Activated T-cell treated with anti-CD3 and anti-CD28 coated beads, Interleukin-2, amount 50 U/mL, for 72 hours (primary cell): ENCODE data around the gene FGD2. TPM values are rescaled to one million over a fixed set of nuclear protein-coding genes. Genes with fewer than 3 reads are reported as not detected.
"Not testable (repeated sequence)": the region's sequence is repeated elsewhere in the genome, so short reads cannot be mapped to it uniquely, and the experiment has no call there.

Experiments used
- ATAC-seq, 2 donors: fragments of 150-1000 bp; cut with Tn5 transposase; replicated peaks in 1 of 2; 2 replicates each; pipeline ENCODE4 v1.10.0; 2021; ENCODE audit warnings: moderate library complexity in 2 of 2, mild to moderate bottlenecking in 1 of 2
- DNase-seq, 2 donors: peaks; one replicate each; pipeline ENCODE4 v3.0.0; 2021 to 2022; ENCODE audit warnings: mixed read lengths in 1 of 2
- H3K27ac Mint-ChIP-seq: one replicate; pipeline ENCODE4 v1.8.0; 2022; ENCODE audit warnings: mild to moderate bottlenecking, moderate library complexity, mixed read lengths
- H3K27me3 Mint-ChIP-seq: one replicate; pipeline ENCODE4 v1.8.0; 2022; ENCODE audit warnings: low read depth, mixed read lengths
- H3K36me3 Mint-ChIP-seq, 2 donors: one replicate each; pipeline ENCODE4 v1.8.0; 2022; ENCODE audit warnings: mixed read lengths in 2 of 2, mild to moderate bottlenecking in 1 of 2; ENCODE audit not compliant: insufficient read depth in 2 of 2
- H3K4me1 Mint-ChIP-seq: one replicate; pipeline ENCODE4 v1.8.0; 2022; ENCODE audit warnings: low read depth, mixed read lengths
- H3K4me3 Mint-ChIP-seq, 2 donors: one replicate each; pipeline ENCODE4 v1.8.0; 2022; ENCODE audit warnings: mild to moderate bottlenecking in 2 of 2, mixed read lengths in 2 of 2, moderate library complexity in 2 of 2
- H3K9me3 Mint-ChIP-seq, 2 donors: one replicate each; pipeline ENCODE4 v1.8.0; 2022; ENCODE audit warnings: mixed read lengths in 2 of 2
- total RNA-seq, 2 donors: library from RNA; stranded (reverse); gene quantifications; one replicate each; pipeline ENCODE4 v1.2.3, GENCODE V29; 2022

Gene FGD2
- total RNA-seq, 2 donors from 2014 or later: 1.4 to 3.2 TPM

DNA sequence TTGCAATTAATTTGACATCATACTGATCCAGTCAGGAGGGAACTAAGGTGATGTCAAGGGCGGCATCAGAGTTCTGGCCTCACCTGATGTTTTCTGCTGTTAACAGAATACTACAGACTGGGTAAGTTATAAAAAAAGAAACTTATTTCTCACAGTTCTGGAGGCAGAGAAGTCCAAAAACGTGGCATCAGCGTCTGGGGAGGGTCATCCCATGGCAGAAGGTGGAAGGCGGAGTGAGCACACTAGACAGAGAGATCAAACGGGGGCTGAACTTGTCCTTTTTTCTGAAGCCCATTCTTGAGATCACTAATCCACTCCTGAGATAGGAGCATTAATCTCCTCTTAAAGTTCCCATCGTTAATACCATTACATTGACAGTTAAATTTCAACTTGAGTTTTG, 16.2 kb upstream of the FGD2 start:
- ATAC-seq (no peak), DNase-seq (no peak)
- H3K4me1 Mint-ChIP-seq: peaks cover 15% of the 10 kb centered on the region
- no peak overlapping the region for H3K4me3 Mint-ChIP-seq
- no peak overlapping the region for H3K27ac Mint-ChIP-seq
- peaks cover 7% of the 10 kb centered on the region for H3K27me3 Mint-ChIP-seq
- H3K9me3 Mint-ChIP-seq: no peaks in the 10 kb centered on the region
- H3K36me3 Mint-ChIP-seq: peaks cover 2 to 3% of the 10 kb centered on the region in 2 donors

DNA sequence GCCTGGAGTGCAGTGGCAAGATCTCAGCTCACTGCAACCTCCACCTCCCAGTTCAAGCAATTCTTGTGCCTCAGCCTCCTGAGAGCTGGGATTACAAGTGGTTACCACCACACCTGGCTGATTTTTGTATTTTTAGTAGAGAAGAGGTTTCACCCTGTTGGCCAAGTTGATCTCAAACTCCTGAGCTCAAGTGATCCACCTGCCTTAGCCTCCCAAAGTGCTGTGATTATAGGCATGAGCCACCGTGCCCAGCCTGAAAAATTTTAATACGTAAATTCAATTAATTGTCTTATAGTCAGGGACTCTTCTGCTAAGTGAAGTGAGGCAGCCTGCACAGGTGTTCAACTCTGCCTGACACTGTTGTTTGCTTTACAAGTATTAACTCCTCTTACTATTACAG, 15.1 kb upstream of the FGD2 start:
- H3K9me3 Mint-ChIP-seq, ATAC-seq, H3K36me3 Mint-ChIP-seq, H3K27ac Mint-ChIP-seq, H3K4me3 Mint-ChIP-seq, DNase-seq, H3K27me3 Mint-ChIP-seq: not testable (repeated sequence)
- H3K4me1 Mint-ChIP-seq: peaks cover 15% of the 10 kb centered on the region

DNA sequence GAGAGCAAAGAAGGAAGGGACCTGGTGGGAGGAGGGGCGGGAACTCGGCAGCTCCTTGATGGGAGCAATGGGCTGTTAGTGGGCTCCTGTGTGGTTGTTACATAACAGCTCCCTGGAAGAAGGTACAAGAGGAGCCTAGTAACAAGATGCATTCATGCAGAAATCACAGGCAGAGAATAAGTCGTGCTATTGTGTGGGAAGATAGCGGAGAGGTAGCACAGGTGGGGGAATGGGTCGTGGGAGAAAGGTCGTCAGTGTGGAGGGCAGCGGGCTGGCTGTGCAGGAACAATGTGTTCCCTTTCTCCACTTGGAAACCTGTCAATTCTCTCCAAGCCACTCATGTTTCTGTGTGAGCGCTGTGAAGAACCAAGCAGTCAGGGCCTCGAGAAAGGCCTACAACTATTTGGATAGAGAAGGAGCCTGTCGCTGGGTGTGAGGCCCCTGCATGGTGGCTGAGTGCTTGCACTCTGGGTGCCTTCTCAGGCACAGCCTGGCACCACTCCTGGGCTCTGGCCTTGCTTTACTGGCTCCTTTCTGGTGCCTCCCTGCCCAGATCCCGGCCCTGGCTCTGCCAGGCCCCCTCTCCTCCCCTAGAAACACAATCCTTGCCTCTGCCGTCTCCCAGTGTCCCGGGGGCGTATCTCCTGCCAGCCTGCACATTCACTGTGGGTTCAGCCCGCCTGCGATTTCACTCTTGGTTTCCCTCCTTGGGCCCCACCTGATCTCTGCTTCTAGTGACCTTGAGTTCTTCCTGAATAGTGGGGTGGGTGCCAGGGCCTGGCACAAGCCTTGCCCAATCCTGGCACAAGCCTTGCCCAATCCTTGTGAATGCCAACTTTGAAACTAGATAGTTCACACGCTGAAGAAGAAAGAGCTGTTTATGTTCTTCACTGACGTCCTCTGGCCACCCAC, 7.4 kb upstream of the FGD2 start:
- H3K4me1 Mint-ChIP-seq: no peaks in the 10 kb centered on the region
- H3K36me3 Mint-ChIP-seq: no peaks in the 10 kb centered on the region
- no peak for ATAC-seq
- H3K27me3 Mint-ChIP-seq: no peaks in the 10 kb centered on the region
- H3K4me3 Mint-ChIP-seq: no peak overlapping the region
- H3K9me3 Mint-ChIP-seq: no peaks in the 10 kb centered on the region
- DNase-seq: no peak
- H3K27ac Mint-ChIP-seq: no peak overlapping the region

DNA sequence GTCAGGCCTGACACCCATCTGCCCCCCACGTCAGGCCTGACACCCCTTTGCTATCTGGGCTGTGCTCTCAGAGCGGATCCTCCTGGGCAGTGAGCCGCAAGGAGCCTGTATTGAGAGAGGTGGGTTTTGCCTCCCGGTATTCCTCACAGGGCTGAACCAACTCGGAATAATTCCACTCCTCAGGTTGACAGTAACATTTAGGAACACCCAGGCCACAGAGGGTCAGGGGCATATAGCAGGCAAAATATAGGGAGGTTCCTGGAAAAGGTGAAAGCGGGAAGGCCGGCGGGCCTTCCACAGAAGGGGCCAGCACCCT, 6.8 kb upstream of the FGD2 start:
- no peak overlapping the region for H3K27ac Mint-ChIP-seq
- H3K27me3 Mint-ChIP-seq: no peaks in the 10 kb centered on the region
- no peak for ATAC-seq
- H3K4me3 Mint-ChIP-seq: no peak overlapping the region
- no peaks in the 10 kb centered on the region for H3K36me3 Mint-ChIP-seq
- H3K4me1 Mint-ChIP-seq: no peaks in the 10 kb centered on the region
- no peaks in the 10 kb centered on the region for H3K9me3 Mint-ChIP-seq
- no peak for DNase-seq

DNA sequence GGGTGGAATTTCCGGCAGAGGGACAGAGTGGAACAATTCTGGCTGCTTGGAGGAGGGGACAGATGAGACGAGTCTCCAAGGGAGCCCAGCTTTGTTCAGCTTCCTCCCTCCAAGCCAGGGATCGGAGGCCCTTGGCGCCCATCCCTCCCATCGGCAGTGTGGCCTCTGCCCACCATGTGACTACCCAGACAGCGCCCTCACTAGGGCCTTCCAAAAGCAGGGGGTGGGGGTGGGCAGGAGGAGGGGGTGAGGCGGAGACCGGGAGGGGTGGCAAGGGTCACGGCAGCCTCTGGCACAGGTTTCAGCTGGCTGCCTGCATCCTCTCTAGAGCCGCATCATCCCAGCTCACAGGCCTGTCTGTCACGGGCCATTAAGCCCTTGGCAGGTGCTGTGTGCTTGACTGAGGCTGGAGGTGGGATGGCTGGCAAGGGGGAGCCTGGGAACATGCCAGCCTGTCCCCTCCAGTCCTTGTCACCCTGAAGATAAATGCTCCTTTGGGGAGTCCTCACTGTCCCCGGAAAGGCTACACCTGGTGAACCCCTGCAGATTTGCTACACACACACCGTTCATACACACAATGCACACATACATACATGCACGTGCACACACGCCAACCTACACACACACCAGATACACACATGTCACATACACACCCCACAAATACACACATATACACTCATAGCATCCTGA, 6.2 kb upstream of the FGD2 start:
- Mint-ChIP-seq H3K36me3 (no peaks in the 10 kb centered on the region), H3K9me3 (no peaks in the 10 kb centered on the region), H3K4me3 (no peak overlapping the region), H3K27me3 (no peaks in the 10 kb centered on the region), H3K27ac (no peak overlapping the region), H3K4me1 (no peaks in the 10 kb centered on the region)
- DNase-seq: no peak
- ATAC-seq: no peak

DNA sequence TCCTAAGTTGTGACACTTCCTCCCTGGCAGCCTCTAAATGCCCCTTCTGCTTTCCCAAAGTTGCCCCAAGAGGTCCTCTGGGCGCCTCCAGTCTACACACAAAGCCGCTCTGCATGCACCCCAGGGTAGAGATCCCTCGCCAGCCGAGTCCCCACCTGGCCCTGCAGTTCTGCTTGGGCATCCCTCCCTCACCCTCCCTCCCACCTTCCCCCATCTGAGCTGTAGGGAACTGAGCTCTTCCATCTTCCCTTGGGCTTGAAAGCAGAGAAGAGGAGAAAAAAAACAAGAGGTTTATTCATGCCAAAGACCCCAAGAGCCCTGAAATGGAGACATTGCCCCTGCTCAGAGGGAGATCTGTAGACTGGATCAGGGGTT, 5.7 kb upstream of the FGD2 start:
- Mint-ChIP-seq H3K27me3 (no peaks in the 10 kb centered on the region), H3K27ac (no peak overlapping the region), H3K4me3 (no peak overlapping the region), H3K36me3 (no peaks in the 10 kb centered on the region), H3K9me3 (no peaks in the 10 kb centered on the region), H3K4me1 (no peaks in the 10 kb centered on the region)
- DNase-seq (no peak), ATAC-seq (no peak)

DNA sequence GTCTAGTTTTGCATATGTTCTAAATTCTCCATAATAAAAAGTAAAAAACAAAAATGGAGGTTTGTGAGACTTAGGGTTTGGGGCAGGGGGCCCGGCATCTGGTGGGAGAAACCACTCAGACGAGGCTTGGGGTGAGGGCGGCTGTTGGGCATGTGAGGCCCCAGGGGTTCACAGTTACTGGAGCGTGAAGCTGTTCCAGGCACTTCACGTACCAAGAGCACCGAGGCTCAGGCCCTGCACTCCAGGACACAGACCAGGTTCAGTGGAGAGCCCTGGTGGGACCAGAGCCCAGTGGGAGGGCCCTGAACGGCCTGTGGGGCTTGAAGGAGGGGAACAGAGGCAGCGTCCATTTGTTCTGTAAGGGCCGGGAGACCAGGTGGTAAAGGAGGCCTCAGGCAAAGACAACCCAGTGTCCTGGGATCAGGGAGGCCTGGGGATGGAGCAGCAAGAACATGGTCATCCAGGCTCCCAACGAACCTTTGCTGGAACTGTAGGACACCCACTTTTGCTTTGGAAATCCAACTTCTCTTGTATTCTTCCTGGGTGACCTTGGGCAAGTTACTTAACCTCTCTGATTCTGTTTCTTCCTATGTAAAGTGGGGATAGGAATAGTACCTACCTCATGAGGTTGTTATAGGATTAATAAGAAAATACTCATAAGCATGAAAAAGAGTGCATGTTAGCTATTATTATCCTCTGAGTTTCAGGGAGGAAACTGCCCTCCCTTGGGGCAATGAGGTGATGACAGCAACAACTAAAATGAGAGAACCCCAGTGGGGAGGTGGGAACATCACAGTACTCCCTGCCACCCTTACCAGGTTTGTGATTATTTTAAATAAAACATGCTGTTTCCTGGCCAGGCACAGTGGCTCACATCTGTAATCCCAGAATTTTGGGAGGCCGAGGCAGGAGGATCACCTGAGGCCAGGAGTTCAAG, 1.1 kb upstream of the FGD2 start:
- DNase-seq (no peak), ATAC-seq (no peak)
- Mint-ChIP-seq H3K9me3 (no peaks in the 10 kb centered on the region), H3K4me3 (no peak overlapping the region), H3K4me1 (peaks cover 16% of the 10 kb centered on the region), H3K27ac (no peak overlapping the region), H3K36me3 (no peaks in the 10 kb centered on the region), H3K27me3 (no peaks in the 10 kb centered on the region)

DNA sequence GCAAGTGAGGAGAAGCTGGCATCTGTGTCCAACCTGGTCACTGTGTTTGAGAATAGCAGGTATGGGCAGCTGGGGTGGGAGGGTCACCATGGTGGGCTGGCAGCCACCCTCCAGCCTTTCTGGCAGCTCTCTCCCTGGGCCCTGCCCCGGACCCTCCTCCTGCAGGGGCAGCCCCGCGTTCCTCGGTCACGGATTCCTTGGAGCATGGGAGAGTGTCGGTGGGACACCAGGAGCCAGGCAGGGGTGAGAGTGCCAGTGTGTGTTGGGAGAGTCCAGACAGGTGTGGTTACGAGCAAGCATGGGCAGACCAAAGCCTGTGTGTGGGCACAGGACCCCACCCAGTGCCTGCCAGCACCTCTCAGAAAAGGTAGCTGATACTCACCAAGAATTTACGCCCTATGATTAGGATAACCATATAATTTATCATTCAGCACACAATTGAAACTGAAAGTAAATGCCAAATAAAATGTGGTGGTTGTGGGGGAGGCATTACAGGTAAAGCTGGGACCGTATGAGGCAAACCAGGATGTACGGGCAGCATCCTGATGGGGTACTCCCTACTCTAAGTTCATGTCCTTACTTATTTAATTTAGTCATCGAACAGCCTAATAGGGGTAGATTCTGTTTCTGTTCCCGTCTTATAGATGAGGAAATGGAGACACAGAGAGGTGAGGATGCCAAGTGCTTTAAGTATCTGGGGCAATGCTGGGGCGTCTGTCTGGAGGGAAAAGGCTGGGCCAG, 542 bp downstream of the FGD2 start:
- peaks cover 16% of the 10 kb centered on the region for H3K4me1 Mint-ChIP-seq
- no peaks in the 10 kb centered on the region for H3K36me3 Mint-ChIP-seq
- ATAC-seq: peak; percentile 29 to 39
- H3K27ac Mint-ChIP-seq: no peak overlapping the region
- no peaks in the 10 kb centered on the region for H3K27me3 Mint-ChIP-seq
- no peak for DNase-seq
- peak overlapping the region; percentile 11 to 55 for H3K4me3 Mint-ChIP-seq
- H3K9me3 Mint-ChIP-seq: no peaks in the 10 kb centered on the region

DNA sequence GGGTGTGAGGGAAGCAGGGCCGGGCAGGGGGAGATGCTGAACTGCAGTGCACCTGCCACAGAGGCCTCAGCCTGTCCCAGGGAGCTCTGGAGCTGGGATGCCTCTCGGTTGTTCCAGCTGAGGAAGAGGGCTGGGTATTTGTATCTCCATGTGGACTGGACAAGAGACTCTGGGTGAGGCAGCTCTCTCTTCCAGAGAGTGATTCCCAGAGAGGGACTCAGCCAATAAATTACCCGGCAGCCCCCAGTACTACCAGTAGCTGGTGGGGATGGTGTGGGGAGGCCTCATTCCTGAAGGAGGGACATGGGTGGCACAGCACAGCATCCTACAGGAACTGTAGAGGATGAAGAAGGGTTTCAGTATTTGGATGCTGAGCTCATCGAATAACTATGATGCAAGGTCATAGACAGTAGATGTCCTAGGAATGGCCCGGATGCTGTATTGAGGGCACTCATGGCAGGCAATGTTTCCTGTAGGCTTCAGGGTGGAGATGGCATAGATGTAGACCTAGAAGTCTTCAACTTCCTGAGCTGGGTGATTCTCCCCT, 1.4 kb downstream of the FGD2 start:
- Mint-ChIP-seq H3K36me3 (no peaks in the 10 kb centered on the region), H3K4me3 (no peak overlapping the region), H3K4me1 (peaks cover 16% of the 10 kb centered on the region), H3K27ac (no peak overlapping the region), H3K27me3 (no peaks in the 10 kb centered on the region), H3K9me3 (no peaks in the 10 kb centered on the region)
- DNase-seq (no peak), ATAC-seq (no peak)

DNA sequence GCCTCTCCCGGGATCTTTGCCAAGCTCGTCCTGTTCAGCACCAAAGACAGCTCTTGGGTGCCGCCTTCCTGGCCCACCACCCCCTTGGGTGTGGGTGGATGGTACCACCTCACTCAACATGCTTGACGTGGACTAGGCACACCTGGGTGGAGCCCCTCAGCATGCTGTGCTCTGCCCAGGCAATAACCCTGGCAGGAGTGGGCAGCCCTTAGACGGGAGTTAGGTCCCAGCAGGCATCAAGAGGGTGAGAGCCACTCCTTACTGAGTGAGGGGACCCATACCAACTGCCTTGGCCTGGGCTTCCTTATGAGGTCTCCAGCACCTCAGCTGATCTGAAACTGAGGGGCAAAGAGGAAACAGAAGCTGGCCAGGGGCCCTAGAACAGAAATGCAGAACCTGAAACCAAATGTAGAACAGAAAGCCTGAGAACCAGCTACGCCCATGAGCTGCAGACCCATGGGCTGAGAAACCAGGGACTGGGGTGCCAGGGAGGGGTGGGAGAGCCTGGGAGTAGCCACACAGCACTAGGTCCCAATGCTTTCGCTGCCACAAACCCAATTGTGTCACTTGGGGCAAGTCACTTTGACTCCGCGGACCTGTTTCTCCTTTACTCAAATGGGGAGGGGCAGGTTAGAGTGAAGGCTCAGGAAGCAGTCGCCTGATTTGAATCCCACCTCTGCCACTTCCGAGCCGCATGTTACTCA, 2.0 kb downstream of the FGD2 start:
- H3K27me3 Mint-ChIP-seq: no peaks in the 10 kb centered on the region
- H3K36me3 Mint-ChIP-seq: no peaks in the 10 kb centered on the region
- no peak overlapping the region for H3K27ac Mint-ChIP-seq
- ATAC-seq (peak in 1 of 2 donors; percentile 26), DNase-seq (no peak)
- H3K4me1 Mint-ChIP-seq: peaks cover 16% of the 10 kb centered on the region
- no peaks in the 10 kb centered on the region for H3K9me3 Mint-ChIP-seq
- no peak overlapping the region for H3K4me3 Mint-ChIP-seq

DNA sequence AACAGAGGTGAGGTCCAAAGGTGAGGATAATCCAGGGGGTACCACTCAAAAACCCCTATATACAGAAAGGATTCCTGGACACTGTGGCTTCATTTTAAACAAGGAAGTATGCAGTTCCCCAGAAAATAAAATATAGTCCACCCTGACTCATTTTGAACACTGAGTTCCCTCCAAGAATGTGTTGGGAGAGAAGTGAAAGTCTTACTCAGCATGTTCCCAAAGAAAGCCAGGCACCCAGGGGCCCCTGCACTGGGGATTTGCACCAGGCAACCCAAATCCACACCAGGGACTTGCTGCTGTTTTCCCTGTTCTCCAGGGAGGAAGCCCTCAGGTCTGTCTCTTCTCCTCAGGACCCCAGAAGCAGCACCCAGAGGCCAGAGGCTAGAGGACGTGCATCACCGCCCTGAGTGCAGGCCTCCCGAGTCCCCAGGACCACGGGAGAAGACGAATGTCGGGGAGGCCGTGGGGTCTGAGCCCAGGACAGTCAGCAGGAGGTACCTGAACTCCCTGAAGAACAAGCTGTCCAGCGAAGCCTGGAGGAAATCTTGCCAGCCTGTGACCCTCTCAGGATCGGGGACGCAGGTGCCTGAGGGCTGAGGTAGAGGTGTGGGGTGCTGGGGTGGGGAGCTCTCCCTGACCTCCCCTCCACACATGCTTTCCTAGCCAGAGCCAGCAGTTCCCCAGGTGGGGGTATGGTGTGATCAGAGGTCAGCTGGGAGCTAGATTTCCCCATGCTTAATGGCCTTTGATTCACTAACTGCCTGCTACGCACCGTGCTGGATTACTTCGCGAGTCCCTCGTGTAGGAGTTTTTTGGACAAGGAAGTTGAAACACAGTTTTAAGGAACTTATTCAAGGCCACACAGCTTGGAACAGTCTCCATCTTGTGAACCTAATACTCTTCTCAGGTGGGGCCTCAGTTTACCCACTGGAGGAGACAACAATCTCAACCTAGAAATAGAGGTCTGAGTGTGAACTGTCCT, 3.3 kb downstream of the FGD2 start:
- Mint-ChIP-seq H3K9me3 (no peaks in the 10 kb centered on the region), H3K4me3 (no peak overlapping the region), H3K36me3 (no peaks in the 10 kb centered on the region), H3K27ac (no peak overlapping the region), H3K4me1 (peaks cover 16% of the 10 kb centered on the region), H3K27me3 (no peaks in the 10 kb centered on the region)
- ATAC-seq: no peak
- DNase-seq: no peak
